HL-60 (cell line): Measurements from ENCODE around the gene COLEC11.

Source experiments
- GABPA ChIP-seq: IDR thresholded peaks from 2 replicates; pipeline ENCODE4 v1.6.1; 2012; ENCODE audit warnings: low read depth
- SPI1 ChIP-seq: IDR thresholded peaks from 2 replicates; pipeline ENCODE4 v1.6.1; 2012; ENCODE audit warnings: low read depth, mild to moderate bottlenecking, borderline replicate concordance
- TF ChIP-seq, protein P1 (sequence below): IDR thresholded peaks from 2 replicates; pipeline ENCODE4 v1.6.1; 2012; ENCODE audit warnings: low read depth; ENCODE audit not compliant: insufficient replicate concordance

DNA sequence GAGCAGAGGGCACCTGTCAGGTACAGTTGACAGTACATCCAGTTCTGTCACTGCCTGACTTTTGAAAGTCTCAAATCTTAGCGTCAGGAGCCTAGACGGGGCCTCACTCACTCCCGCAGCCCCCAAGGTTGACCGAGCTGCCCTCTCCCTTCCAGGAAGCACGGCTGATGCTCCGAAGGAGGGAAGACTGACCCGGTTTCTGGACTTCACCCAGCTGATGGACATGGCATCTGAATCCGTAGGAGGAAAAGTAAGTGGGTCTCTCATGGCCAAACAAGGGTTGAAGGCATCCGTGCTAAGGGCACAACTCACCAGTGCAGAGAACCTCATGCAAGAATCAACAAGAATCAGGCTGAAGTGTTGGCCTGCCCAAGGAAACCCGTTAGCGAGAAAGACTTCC lies 76.0 kb downstream of the COLEC11 start:
- TF ChIP-seq SPI1, result no peak
- no peak for TF ChIP-seq GABPA
- TF ChIP-seq, protein P1, sequence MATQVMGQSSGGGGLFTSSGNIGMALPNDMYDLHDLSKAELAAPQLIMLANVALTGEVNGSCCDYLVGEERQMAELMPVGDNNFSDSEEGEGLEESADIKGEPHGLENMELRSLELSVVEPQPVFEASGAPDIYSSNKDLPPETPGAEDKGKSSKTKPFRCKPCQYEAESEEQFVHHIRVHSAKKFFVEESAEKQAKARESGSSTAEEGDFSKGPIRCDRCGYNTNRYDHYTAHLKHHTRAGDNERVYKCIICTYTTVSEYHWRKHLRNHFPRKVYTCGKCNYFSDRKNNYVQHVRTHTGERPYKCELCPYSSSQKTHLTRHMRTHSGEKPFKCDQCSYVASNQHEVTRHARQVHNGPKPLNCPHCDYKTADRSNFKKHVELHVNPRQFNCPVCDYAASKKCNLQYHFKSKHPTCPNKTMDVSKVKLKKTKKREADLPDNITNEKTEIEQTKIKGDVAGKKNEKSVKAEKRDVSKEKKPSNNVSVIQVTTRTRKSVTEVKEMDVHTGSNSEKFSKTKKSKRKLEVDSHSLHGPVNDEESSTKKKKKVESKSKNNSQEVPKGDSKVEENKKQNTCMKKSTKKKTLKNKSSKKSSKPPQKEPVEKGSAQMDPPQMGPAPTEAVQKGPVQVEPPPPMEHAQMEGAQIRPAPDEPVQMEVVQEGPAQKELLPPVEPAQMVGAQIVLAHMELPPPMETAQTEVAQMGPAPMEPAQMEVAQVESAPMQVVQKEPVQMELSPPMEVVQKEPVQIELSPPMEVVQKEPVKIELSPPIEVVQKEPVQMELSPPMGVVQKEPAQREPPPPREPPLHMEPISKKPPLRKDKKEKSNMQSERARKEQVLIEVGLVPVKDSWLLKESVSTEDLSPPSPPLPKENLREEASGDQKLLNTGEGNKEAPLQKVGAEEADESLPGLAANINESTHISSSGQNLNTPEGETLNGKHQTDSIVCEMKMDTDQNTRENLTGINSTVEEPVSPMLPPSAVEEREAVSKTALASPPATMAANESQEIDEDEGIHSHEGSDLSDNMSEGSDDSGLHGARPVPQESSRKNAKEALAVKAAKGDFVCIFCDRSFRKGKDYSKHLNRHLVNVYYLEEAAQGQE, result no peak
